NK-92 treated with Interleukin-12 subunit alpha and Interleukin-12 subunit beta, amount 100 ng/mL, for 24 hours (cell line): Measurements from ENCODE around the gene NME4.
A peak's percentile ranks its signal among the peaks of the same experiment; 100 is the strongest.
"Not testable (repeated sequence)": the region's sequence is repeated elsewhere in the genome, so short reads cannot be mapped to it uniquely, and the experiment has no call there.

Experiments used
- DNase-seq: peaks from one replicate; lab custom pipeline; 2025; lab: John Stamatoyannopoulos, UW

The NME4 gene

GRCh38 chr16:398561-399339, 1.8 kb downstream of the NME4 start:
- no peak for DNase-seq

- DNase-seq, result no peak
These were observed 2.5 kb downstream of the NME4 start for GRCh38 chr16:399340-400019.

GRCh38 chr16:400061-400591, 3.1 kb downstream of the NME4 start:
- DNase-seq, result no peak

GRCh38 chr16:401468-402348, 4.7 kb downstream of the NME4 start, which contains the start of gene DECR2:
Gene DECR2 (plus strand): TSS chr16:401885. CDS start chr16:401964, 79 bp downstream.
- peak; percentile 96 for DNase-seq

DNA sequence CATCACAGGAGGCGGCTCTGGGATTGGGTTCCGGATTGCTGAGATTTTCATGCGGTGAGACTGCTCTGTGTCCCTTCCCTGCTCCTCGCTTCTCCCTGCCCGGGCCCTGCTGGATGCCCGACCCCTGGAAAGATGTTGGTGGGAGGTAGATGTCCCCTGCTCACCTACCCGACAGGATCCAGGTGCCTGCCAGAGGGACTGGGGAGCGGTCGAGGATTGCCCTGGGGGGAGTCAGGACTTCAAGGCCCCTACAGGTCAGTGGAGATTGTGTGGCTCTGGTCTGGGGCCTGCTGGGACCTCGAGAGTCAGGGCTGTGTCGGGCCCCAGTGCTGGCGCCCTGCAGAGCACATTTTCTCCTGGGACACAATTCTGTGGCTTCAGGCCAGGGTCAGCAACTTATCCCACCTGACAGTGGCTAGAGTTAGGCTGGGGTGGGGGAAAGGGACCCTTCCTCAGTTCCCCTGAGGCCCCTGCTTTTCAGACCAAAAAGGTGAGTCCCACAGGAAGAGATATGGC, 8.0 kb downstream of the NME4 start:
- DNase-seq, result no peak

DNA sequence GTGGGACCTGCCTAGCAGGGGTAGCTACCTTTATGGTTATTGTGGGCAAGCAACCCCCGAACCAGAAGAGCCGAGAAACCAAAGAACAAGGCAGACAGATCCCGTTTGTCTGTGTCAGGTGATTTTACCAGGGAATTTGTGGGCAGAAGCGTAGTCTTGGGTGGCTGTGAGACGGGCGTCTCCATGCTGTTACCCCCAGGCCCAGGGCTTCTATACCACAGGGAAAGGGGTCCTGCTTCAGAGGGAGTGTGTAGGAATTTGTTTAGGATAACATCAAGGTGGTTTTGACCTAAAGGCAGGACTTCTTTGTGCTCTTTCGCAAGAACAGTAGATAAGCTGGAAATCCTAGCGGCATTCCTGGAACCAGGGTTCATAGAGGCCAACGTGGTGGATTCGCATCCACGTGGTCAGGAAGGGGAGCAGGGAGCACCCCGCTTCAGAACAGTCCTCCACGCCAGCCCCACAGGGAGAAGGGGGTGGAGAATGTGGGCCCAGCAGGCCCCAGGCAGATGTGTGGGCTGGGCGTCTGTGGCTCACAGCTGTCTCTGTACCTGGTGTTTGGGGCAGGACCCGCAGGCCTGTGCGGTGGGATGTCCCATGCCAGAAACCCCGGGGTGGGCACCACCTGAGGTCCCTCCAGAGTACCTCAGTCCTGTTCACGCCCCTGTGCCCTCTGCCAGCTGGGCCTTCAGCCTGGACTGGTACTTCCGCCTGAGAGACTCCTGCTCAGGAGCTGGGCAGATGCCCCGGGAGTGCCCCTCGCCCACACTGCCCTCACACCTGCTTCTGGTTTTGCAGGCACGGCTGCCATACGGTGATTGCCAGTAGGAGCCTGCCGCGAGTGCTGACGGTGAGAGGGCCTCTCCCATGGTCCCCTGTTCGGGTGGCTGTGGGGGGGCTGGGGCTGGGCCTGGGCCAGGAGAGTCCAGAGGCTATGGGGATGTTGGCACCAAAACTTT, 8.8 kb downstream of the NME4 start:
- no peak for DNase-seq

GRCh38 chr16:407253-407652, 10.3 kb downstream of the NME4 start:
- DNase-seq, result no peak

DNA sequence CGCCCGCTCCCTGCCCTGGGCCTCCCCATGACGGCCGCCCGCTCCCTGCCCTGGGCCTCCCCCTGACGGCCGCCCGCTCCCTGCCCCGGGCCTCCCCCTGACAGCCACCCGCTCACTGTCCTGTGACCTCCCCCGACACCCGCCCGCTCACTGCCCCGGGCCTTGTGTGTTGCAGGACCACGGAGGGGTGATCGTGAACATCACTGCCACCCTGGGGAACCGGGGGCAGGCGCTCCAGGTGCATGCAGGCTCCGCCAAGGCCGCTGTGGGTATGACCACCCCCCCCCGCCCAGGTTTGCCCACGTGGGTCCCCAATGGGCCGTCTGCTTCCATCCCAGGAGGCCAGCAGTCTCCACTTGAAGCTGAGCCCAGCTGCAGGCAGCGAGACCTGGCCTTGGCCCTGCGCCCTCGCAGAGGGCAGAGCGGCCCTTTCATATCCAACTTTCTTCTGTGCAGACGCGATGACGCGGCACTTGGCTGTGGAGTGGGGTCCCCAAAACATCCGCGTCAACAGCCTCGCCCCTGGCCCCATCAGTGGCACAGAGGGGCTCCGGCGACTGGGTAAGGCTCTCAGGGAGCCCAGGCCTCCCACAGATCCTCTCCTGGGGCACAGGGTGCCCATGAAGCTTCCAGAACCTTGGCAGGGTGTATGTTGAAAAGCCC, 13.6 kb downstream of the NME4 start:
- no peak for DNase-seq

- DNase-seq, result no peak
These were observed 14.7 kb downstream of the NME4 start for GRCh38 chr16:411576-412265.

DNA sequence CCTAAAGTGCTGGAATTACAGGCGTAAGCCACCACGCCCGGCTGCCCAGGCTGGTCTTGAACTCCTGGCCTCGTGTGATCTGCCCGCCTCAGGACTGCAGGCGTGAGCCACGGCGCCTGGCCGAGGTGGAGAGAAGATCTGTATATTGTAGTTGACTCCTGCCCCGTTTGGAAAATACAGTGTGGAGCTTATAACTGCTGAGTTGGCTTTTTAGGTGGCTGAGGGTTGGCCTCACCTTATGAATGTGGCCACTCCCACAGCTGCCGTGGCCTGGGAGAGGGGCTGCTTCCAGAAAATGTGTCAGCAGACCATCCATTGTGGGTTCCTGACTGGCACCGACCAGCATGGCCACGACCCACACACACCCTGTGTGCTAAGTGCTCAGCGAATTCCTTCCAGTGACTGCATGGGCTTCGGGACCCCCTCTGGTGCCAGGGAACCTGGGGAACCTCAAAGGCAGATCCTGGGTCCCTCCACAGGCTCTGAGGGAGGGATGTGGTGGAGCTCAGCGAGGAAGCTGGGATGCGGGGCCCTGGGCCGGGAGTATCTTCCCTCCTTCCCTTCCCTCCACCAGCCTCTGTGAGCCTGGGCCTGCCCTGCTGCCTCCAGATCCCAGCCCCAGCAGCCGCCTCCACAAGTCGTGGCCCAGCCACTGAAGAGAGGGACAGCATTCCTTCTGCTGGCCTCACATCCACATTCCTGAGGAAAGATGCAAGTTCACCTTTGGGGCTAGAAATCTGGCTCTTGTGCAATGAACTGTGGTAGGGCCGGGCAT, 17.6 kb downstream of the NME4 start:
- no peak for DNase-seq

DNA sequence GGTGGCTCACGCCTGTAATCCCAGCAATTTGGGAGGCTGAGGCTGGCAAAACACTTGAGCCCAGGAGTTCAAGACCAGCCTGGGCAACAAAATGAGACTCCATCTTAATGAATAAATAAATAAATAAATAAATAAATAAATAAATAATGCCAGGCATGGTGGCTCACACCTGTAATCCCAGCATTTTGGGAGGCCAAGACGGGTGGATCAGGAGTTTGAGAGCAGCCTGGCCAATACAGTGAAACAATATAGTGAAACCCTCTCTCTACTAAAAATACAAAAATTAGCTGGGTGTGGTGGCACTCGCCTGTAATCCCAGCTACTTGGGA, 18.1 kb downstream of the NME4 start:
- not testable (repeated sequence) for DNase-seq

DNA sequence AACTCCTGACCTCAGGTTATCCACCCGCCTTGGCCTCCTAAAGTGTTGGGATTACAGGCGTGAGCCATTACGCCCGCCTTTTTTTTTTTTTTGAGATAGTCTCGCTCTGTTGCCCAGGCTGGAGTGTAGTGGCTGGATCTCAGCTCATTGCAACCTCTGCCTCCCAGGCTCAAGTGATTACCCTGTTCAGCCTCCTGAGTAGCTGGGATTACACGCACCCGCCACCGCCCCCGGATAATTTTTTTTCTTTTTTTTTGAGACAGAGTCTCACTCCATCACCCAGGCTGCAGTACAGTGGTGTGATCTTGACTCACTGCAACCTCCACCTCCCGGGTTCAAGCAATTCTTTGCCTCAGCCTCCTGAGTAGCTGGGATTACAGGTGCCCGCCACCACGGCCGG, 25.2 kb downstream of the NME4 start:
- DNase-seq, result not testable (repeated sequence)

DNA sequence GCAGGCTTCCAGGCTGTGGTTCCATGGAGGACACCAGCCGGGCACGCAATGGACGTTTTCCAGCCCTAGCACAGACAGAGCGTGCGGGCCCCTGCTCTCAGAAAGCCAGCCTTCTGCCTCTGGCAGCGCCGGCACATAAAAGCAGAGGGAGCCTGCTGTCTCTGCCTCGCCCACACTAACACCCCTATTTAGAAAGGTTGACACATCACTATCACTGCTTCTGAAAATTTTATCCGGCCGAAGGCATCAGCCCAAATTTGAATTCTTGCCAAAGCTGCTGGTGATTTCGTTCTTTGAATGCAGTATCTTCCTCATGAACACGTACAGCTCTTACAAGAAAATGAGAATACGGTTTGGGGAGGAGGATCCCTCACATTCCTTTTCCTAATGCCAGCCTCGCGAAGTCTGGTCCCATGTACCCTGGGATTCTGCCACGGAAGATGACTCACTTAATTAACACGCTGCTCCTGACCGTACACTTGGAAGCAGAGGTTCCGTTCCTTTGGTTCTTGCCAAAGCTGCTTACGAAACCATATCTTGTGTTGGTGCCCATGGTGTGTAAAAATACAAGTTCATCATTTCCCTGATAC, 27.1 kb downstream of the NME4 start:
- no peak for DNase-seq

DNA sequence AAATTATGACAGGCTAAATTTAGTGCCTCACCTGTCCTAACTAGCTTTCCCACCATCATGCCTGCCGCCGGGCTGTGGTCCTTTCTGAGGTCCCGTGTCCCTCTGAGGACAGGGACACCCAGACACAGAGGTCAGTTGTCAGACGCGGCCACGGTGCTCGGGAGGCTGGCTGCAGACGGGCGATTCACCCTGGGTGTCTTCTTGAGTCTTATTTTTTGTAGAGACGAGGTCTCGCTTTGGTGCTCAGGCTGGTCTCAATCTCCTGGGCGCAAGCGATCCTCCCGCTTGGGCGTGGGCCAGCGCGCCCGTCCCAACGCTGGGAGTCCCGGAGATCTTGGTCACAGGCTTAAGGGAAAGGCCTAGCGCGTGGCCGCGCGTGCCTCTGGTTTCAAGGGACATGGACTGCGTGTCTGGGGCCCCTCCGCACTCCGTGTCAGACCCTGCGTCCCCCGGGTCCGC, 27.7 kb downstream of the NME4 start:
- DNase-seq, result no peak

- DNase-seq, result peak; percentile 70
These were observed 28.2 kb downstream of the NME4 start, which contains the start of gene RAB11FIP3 for GRCh38 chr16:425082-425718. Gene RAB11FIP3 (plus strand): TSS chr16:425649. CDS start chr16:426007, 358 bp downstream.

DNA sequence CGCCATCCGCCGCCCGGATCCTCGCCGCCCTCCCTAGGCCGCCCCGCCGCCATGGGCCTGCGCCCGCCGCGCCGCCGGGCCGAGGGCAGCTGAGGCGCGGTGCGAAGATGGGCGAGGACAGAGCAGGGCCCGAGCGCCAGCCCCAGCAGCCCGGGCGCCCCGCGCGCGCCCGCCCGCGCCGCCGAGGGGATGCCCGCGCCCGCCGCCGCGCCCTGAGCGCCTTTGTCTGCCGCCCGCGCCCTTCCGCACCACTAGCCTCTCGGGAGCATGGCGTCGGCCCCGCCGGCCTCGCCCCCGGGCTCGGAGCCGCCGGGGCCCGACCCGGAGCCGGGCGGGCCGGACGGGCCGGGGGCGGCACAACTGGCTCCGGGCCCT, 28.7 kb downstream of the NME4 start:
- no peak for DNase-seq

- DNase-seq, result no peak
These were observed 29.3 kb downstream of the NME4 start for GRCh38 chr16:426115-426905.
